GM19193 (cell line): ENCODE measurements around the gene CDCA5.

Experiments
- POLR2A ChIP-seq: IDR thresholded peaks from 4 replicates; pipeline ENCODE4 v1.6.1; 2011; ENCODE audit not compliant: insufficient read depth, insufficient read length; ENCODE audit errors: extremely low read depth

CDCA5 gene

DNA sequence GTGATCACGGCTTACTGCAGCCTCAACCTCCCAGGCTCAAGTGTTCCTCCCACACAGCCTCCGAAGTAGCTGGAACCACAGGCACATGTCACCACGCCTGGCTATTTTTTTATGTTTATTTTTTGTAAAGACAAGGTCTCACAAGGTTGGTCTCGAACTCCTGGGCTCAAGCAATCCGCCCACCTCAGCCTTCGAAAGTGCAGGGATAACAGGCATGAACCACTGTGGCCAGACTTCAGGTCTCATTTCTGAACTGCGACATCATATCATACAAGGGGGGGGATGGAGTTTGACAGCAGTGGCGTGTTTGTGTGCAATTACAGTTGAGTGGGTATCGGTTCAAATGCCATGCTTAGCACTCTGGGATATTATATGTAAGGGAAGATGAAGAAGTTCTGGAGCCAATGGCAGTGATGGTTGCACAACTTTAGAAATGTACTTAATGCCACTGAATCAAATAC lies 32.4 kb downstream of the CDCA5 start:
- no peak for TF ChIP-seq POLR2A

- TF ChIP-seq POLR2A = peak; percentile 20
These were observed 36.0 kb downstream of the CDCA5 start for GRCh38 chr11:65047581-65048422.

DNA sequence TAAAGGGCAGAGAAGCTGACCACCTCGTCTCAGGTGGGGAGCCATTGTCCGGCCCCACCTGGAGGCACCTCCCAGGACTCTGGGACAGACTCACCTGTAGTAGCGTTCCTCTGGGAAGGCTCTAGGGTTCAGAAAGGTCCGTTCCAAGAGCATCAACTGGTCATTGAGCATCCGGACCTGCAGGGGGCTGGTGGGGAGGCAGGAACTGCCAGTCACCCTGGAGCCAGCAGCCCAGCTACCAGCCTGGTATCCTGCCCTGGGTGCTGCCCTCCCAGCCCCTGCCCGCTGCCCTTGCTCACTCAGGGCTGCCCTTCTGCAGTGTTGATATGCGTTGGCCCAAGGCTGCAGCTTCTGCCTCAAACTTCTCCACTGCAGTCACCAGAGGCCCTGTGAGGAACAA lies 38.1 kb downstream of the CDCA5 start:
- no peak for TF ChIP-seq POLR2A

GRCh38 chr11:65045061-65045460 lies 38.8 kb downstream of the CDCA5 start:
- TF ChIP-seq POLR2A = no peak

DNA sequence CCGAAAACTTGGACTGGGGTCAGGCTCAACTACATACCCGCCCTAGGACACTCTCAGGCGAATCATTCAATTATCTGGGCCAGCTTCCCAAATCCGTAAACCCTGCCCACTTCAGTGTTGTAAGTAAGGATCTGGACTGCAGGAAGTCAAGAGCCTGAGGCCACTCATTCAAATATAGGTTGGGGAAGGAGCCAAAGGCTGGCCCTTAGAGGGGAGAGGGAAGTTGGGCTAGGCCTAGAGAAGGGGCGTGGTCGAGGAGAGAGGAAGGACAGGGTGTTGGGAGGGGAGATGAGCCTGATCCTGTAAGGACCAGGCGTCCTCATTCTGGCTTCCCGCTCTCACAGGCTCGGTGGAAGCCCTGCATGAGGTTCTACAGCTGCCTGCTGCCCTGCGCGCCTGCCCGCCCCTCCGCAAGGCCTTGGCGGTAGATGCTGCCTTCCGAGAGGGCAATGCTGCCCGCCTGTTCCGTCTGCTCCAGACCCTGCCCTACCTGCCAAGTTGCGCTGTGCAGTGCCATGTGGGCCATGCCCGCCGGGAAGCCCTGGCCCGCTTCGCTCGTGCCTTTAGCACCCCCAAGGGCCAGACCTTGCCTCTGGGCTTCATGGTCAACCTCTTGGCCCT lies 39.8 kb downstream of the CDCA5 start:
- TF ChIP-seq POLR2A = no peak

GRCh38 chr11:65042891-65043290 lies 40.9 kb downstream of the CDCA5 start:
- TF ChIP-seq POLR2A = no peak

DNA sequence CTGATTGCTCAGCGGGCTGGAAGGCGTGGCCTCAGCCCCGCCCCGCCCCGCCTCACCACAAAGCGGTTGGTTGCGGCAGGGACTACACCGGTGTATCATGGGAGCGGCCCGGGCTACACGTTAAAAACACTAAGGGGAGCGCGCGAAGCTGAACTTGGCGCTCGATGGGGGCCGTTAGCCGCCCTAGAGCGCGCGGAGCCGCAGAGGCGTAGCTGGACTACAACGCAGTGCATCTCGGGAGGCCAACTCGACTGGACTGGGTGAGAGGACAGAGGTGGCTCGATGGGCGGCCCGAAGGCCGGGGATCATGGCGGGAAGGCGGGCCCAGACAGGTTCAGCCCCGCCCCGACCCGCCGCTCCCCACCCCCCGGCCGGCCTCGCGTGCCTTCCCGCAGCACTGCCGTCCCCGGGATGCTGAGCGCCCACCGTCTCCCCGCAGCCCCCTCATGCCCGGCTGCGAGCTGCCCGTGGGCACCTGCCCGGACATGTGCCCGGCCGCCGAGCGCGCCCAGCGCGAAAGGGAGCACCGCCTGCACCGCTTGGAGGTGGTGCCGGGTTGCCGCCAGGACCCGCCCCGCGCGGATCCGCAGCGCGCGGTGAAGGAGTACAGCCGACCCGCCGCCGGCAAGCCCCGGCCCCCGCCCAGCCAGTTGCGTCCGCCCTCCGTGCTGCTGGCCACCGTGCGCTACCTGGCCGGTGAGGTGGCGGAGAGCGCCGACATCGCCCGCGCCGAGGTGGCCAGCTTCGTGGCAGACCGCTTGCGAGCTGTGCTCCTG lies 42.8 kb downstream of the CDCA5 start, which contains the start of gene SAC3D1:
Gene SAC3D1 (plus strand): TSS at position 364 of the 776 bp plus-strand sequence. CDS start 83 bp downstream, at position 447.
- peak; percentile 67 for TF ChIP-seq POLR2A

DNA sequence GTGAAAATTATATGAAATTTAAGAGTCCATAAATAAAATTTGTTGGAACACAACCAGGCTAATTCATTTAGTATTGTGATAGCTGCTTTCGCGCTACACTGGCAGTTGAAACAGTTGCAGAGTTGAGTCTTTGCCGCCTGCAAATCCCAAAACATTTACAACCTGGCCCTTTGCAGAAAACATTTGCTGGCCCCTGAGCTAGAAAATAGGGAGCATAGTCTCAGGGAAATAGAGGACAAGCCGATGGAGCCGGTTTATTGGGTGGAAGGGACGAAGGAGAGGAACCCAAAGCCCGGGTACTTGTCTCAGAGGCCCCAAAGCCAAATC lies 43.4 kb downstream of the CDCA5 start:
- no peak for TF ChIP-seq POLR2A

GRCh38 chr11:65036931-65037330 lies 46.9 kb downstream of the CDCA5 start:
- TF ChIP-seq POLR2A = no peak

DNA sequence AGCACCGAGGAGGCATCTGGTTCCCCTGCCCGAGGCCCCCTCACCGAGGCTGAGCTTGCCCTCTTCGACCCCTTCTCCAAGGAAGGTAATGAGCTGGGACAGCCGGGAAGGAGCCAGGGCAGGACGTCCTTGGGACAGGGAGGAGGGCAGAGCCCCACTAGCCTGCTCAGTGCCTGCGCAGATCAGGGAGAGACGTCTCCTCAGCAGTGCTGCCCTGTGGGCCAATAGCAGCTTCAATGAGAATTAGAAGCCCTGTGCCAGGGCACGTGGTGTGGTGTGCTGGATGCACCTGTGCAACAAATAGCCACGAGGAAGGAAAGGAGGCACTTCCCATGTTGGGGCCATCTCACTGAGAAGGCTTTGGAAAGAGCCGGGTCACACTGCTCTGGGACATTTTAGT lies 48.3 kb downstream of the CDCA5 start:
- TF ChIP-seq POLR2A = no peak

DNA sequence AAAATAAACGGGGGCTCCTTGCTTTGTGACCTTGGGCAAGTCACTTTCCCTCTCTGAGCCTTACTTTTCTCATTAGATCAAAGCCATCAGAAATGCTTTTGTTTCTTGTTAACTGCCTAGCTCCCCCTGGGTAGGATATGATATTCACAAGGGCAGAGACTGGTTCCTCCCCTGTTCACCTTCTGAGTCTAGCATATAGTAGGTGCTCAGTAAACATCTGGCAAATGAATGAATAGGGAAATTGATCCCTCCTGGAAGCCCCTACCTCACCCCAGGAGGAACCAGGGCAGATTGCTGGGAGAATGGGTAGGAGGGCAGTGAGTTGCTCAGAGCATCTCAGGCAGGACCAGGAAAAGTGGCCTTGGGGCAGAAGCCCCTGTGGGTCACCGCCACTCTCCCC lies 49.4 kb downstream of the CDCA5 start:
- TF ChIP-seq POLR2A = no peak

GRCh38 chr11:65032216-65032615 lies 51.6 kb downstream of the CDCA5 start:
- TF ChIP-seq POLR2A = no peak
